ENCODE results near the gene MGA. TPM values are rescaled to one million over a fixed set of nuclear protein-coding genes. Genes with fewer than 3 reads are reported as not detected.

Gene MGA
- total and polyA plus RNA-seq, 2 of the 8 experiments (the other 6 are each of a cell fraction or from before 2014, with no cell fraction given) = 7.6 to 53.2 TPM

DNA sequence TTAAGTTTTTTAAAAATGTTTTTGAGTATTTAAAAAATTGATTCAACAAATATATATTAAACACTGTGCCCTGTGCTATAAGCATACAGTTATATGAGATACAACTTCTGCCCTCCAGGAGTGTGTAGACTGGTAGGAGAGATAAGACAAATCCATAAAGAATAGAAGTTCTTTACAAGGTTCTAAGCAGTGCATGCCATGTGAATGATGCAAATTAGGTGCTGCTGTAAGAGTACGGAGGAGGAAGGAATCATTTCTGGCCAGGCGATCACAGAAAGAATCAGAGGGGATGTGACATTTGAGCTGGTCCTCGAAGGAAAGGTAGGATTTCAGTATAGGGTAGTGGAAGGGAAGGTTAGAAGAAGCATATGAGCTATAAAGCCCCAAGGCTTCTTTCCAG, 128.1 kb downstream of the MGA start:
- no peak overlapping the region for H3K14ac ChIP-seq (ENCODE audit: insufficient read length)
- ChIA-PET CTCF (ENCODE audit: partially characterized antibody) (interaction anchor here (0.7 to 6.1 kb wide), 5 partner anchors 13 to 116 kb away, joined by 3 to 60 read pairs (median 5); partner anchors contain the start of gene MAPKBP1), POLR2A (ENCODE audit: partially characterized antibody) (interaction anchor here (5.1 kb wide), 1 partner anchor 14 kb away, joined by 24 read pairs; the partner anchor contains the start of gene MAPKBP1)
- H3K27ac ChIP-seq (ENCODE audit: low read depth, low read length) = no peak overlapping the region
- no peak overlapping the region for H2BK120ac ChIP-seq (replicated peaks; ENCODE audit: low read depth, low read length)
- H3K56ac ChIP-seq (replicated peaks; ENCODE audit: insufficient read length, low read depth, low read length) = no peak overlapping the region
- H3K9me3 ChIP-seq (ENCODE audit: insufficient read depth in 2 of 2, low read depth in 1 of 2, low read length in 1 of 2) = no peaks in the 10 kb centered on the region
- H3K4me2 ChIP-seq (ENCODE audit: insufficient read depth in 1 of 2, low read depth in 2 of 2, low read length in 2 of 2) = no peak overlapping the region
- H2BK5ac ChIP-seq (ENCODE audit: low read depth, low read length) = no peak overlapping the region
- H3K23me2 ChIP-seq (ENCODE audit: low read depth, low read length) = no peaks in the 10 kb centered on the region
- H3K18ac ChIP-seq (ENCODE audit: extremely low read depth, low read length) = no peak overlapping the region
- H2AK5ac ChIP-seq (ENCODE audit: low read depth, low read length) = no peak overlapping the region
- no peaks in the 10 kb centered on the region; the same call in 1 of the 2 replicates for H3K79me1 ChIP-seq (ENCODE audit: low read depth, low read length)
- no peak overlapping the region for H2BK12ac ChIP-seq (ENCODE audit: low read depth, low read length)
- H3K27me3 ChIP-seq (replicated peaks in 1 of 4; ENCODE audit: control insufficient read depth in 3 of 4, extremely low read depth in 1 of 4, insufficient read depth in 3 of 4, low read length in 3 of 4) = no peaks in the 10 kb centered on the region
- no peak overlapping the region for H3K4ac ChIP-seq (replicated peaks; ENCODE audit: insufficient read length, low read depth, low read length)
- H3K36me3 ChIP-seq (ENCODE audit: control insufficient read depth in 2 of 4, insufficient read depth in 4 of 4, low read length in 3 of 4) = no peaks in the 10 kb centered on the region
- WGBS, 2 experiments (ENCODE audit: extremely low coverage in 1 of 2, insufficient coverage in 1 of 2, insufficient read length in 1 of 2, insufficient replicate concordance in 2 of 2, low coverage in 1 of 2, low lambda C conversion rate in 2 of 2, missing lambda C conversion rate in 1 of 2) = 78% methylated on average over 3 of the region's 3 CpGs; no CpG with 5 or more reads in 1 of the 2 experiments
- H3K4me3 ChIP-seq (ENCODE audit: extremely low read depth in 1 of 4, insufficient read depth in 2 of 4, low read depth in 3 of 4, low read length in 4 of 4) = no peak overlapping the region
- H4K5ac ChIP-seq (ENCODE audit: insufficient read length, low read depth, low read length) = no peak overlapping the region
- H2AFZ ChIP-seq (ENCODE audit: low read length) = no peak overlapping the region
- H3K9ac ChIP-seq (replicated peaks in 1 of 4; ENCODE audit: extremely low read depth in 1 of 4, low read depth in 3 of 4, low read length in 3 of 4) = no peak overlapping the region
- no peak overlapping the region for H2BK20ac ChIP-seq (ENCODE audit: low read length)
- no peak for FAIRE-seq
- H4K20me1 ChIP-seq (replicated peaks in 1 of 2; ENCODE audit: control insufficient read depth in 1 of 2, insufficient read depth in 2 of 2, low read length in 2 of 2) = no peaks in the 10 kb centered on the region
- H3K4me1 ChIP-seq (replicated peaks in 1 of 4; ENCODE audit: control insufficient read depth in 3 of 4, insufficient read depth in 4 of 4, low read length in 3 of 4) = peaks cover 6 to 19% (median 13%) of the 10 kb centered on the region in 4 experiments; a peak in 6 of 7 replicates
- H4K91ac ChIP-seq (replicated peaks; ENCODE audit: insufficient read length, low read length) = no peak overlapping the region
- no peak overlapping the region for H3K23ac ChIP-seq (ENCODE audit: insufficient read length)
- no peak for DNase-seq (ENCODE audit: low read depth in 1 of 2, low spot score in 2 of 2)
- no peak overlapping the region for H4K8ac ChIP-seq (ENCODE audit: extremely low read depth, insufficient read depth, low read length)
- no peak overlapping the region for H2BK15ac ChIP-seq (ENCODE audit: low read length)
- H3K79me2 ChIP-seq (ENCODE audit: control insufficient read depth in 1 of 2, insufficient read depth in 2 of 2, low read length in 2 of 2) = peaks cover 0 to 5% of the 10 kb centered on the region in 2 experiments; a peak in 1 of 4 replicates
- TF ChIP-seq RFX5 (IDR thresholded peaks at IDR 0.05; ENCODE audit: borderline replicate concordance, low read depth, low read length) (no peak), BACH1 (IDR thresholded peaks at IDR 0.05; ENCODE audit: low read length) (no peak), RBBP5 (IDR thresholded peaks at IDR 0.05; ENCODE audit: borderline replicate concordance, low read depth, low read length) (no peak), POLR2AphosphoS5 (IDR thresholded peaks at IDR 0.05; ENCODE audit: low read depth, low read length) (no peak), GTF2F1 (IDR thresholded peaks at IDR 0.05; ENCODE audit: borderline replicate concordance, low read depth, low read length) (no peak), KDM5A (IDR thresholded peaks at IDR 0.05; ENCODE audit: low read length) (no peak), SP1 (IDR thresholded peaks at IDR 0.05; ENCODE audit: low read depth, low read length) (no peak), SP4 (IDR thresholded peaks at IDR 0.05; ENCODE audit: low read length) (no peak), CBX5 (IDR thresholded peaks at IDR 0.05; ENCODE audit: low read depth, low read length) (no peak), PHF8 (conservative IDR thresholded peaks at IDR 0.05; ENCODE audit: low read depth, low read length) (no peak)
- TF ChIP-seq, protein P1, sequence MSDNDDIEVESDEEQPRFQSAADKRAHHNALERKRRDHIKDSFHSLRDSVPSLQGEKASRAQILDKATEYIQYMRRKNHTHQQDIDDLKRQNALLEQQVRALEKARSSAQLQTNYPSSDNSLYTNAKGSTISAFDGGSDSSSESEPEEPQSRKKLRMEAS (IDR thresholded peaks at IDR 0.05) = no peak
- TF ChIP-seq, protein P2, sequence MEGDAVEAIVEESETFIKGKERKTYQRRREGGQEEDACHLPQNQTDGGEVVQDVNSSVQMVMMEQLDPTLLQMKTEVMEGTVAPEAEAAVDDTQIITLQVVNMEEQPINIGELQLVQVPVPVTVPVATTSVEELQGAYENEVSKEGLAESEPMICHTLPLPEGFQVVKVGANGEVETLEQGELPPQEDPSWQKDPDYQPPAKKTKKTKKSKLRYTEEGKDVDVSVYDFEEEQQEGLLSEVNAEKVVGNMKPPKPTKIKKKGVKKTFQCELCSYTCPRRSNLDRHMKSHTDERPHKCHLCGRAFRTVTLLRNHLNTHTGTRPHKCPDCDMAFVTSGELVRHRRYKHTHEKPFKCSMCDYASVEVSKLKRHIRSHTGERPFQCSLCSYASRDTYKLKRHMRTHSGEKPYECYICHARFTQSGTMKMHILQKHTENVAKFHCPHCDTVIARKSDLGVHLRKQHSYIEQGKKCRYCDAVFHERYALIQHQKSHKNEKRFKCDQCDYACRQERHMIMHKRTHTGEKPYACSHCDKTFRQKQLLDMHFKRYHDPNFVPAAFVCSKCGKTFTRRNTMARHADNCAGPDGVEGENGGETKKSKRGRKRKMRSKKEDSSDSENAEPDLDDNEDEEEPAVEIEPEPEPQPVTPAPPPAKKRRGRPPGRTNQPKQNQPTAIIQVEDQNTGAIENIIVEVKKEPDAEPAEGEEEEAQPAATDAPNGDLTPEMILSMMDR (IDR thresholded peaks at IDR 0.05; ENCODE audit: control extremely low read depth in 1 of 3, insufficient read depth in 1 of 3, low read depth in 1 of 3, low read length in 3 of 3) = no peak

Measured in H1 (cell line).